Erythroblast (primary cell): ENCODE results near the gene ZMAT3.

Source experiments
- DNase-seq, 2 experiments: peaks; one replicate each; lab custom pipeline; 2025; lab: John Stamatoyannopoulos, UW
- GATA1 ChIP-seq: IDR thresholded peaks from 2 replicates; pipeline ENCODE4 v1.6.1; 2011; ENCODE audit warnings: low read depth, mild to moderate bottlenecking, control low read depth, low read length, moderate library complexity
- POLR2A ChIP-seq: IDR thresholded peaks from 2 replicates; pipeline ENCODE4 v1.6.1; 2011; ENCODE audit warnings: mild to moderate bottlenecking, low read length

Gene ZMAT3

DNA sequence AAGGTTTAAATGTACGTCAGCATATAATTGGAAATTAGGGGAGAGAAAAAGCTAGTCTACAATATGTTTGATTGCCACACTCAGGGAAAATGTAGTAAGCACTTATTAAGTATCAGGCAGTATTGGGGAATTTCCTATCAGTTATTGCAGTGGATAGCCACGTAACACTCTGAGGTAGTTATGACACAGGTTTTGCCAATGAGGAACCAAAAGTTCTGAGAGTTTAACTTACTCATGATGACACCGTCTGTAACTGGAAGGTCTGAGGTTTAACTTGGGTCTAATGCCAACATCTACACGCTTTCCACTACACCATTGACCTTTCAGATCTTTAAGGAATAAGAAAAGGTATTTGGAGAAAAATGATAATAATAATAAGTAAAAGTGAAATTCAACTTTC is 89.5 kb downstream of the ZMAT3 start:
- TF ChIP-seq GATA1, result no peak
- TF ChIP-seq POLR2A, result no peak
- DNase-seq, result peak in 1 of 2 experiments; percentile 4

DNA sequence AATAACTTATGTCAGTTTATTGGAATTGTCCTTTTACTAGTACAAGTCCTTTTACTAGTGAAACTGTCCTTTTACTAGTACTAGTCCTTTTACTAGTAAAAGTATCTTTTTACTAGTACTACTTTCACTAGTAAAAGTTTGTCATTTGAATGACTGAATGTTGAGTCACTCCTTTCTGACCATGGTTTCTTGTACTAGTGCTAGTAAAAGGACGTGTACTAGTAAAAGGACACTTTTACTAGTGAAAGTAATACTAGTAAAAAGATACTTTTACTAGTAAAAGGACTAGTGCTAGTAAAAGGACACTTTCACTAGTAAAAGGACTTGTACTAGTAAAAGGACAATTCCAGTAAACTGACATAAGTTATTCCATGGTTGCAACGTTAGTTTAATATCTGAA is 96.3 kb downstream of the ZMAT3 start:
- no peak for TF ChIP-seq GATA1
- TF ChIP-seq POLR2A, result no peak

DNA sequence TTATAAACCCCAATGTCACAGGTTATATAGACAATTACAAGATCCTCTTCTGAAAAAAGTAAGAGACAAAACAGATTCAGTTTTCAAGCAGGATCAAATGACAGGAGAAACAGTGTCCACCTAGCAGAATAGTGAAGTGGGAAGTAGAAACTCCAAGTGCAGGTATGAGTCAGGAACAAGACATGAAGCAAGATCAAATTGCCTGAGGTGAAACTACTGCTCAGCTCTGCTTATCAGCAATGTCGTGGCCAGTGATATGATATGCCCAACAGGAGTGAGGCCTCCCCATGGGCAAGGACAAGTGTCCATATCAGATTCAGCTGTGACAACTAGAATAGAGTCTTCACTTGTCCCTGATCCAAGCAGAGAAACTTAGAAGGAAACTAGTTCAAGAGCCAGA is 100.0 kb downstream of the ZMAT3 start:
- TF ChIP-seq POLR2A (no peak), GATA1 (no peak)
- peak; percentile 19 to 60 for DNase-seq

More for the DNA sequence above, 96.3 kb downstream of the ZMAT3 start:
- no peak for DNase-seq

DNA sequence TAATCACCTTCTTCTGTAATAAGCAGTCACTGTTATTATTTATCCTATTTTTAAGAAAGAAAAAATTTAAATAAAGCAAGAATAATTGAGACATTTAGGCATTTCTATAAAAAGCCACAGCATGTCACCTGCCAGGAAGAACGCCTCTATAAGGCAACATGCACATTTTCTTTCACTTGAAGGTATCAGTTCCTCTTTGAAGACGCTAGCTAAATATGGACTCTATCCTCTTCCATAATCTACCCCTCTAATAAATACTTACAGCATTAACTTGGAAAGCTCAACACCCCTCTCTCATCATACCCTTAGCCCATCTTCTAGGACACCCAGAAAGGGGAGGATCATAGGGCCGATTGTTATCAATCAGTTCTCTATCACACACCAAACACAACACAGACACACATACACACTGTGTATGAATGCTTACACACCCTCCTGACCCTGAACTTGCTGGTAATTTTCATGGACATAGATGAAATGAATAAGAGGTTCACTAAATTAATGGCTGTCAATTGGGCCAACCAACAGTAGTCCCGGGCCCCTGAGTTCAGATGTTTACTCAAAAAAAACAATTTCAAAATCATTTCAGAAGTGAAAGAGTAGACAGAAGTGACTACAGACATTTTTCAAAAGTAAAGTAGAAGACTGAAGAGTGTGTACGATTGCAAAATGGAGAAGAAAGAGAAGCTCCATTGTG is 102.5 kb downstream of the ZMAT3 start:
- TF ChIP-seq GATA1 (no peak), POLR2A (no peak)
- DNase-seq, result no peak
